Endothelial cell of hepatic sinusoid (primary cell): ENCODE results near the gene BET1L.
"Not testable (repeated sequence)": the region's sequence is repeated elsewhere in the genome, so short reads cannot be mapped to it uniquely, and the experiment has no call there.

Experiments used
- in situ Hi-C: cut with HindIII; loops from 2 replicates; pipeline ENCODE4 v1.10.0; 2017; ENCODE audit warnings: low sequenced_read_pairs

Gene BET1L

DNA sequence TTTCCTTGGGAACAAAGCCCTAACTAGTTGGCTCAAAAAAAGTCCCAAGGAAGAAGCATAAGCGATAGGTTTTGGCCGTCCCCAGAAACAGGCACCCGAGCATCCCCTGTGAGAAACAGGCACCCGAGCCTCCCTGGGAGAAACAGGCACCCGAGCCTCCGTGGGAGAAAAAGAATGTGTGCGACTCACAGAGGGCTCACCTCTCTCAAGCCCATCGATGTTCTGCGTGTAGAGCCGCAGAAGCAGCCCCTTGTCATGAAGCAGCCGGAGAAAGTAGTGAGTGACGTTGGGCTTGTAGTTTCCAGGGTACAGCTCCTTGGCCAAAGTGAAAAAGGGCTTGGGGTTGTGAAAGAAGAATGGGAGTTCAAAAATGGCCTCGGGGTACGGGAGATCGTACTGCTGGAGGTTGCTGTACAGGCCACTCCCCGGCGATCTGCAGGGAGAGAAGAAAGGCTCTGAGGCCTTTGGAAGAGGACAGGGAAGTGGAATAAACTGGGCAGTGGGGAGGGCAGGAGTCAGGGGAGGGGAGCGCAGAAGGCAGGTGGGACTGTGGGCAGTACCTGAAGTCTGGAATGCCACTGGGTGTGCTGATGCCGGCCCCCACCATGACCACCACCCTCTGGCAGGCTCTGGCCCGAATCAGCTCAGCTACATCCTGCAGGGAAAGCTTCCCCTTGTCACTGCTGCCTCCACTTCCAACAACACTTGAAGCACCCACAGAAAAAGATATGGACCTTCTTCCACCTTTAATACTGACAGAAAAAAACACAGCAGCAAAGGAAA, 25.8 kb upstream of the BET1L start:
- in situ Hi-C loops: no loop called here

DNA sequence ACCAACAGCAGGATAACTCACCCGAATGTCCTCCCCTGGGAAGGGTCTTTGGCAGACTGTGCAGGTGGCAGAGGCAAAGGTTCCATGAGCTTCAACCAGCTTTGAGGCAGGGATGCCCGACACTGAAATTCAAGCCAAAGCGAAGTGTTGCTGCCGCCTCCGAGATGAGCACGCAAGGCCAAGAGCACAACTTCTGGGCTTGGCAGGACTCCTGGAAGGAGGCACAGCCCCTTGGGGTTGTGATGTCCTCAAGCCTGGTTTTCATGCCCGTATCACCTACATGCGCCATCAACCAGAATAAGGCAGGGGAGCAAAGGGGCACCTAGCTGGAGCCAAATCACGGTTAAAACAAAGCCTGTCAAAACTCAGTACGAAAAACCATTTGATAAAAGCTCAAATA, 23.2 kb upstream of the BET1L start:
- in situ Hi-C loops: no loop called here

DNA sequence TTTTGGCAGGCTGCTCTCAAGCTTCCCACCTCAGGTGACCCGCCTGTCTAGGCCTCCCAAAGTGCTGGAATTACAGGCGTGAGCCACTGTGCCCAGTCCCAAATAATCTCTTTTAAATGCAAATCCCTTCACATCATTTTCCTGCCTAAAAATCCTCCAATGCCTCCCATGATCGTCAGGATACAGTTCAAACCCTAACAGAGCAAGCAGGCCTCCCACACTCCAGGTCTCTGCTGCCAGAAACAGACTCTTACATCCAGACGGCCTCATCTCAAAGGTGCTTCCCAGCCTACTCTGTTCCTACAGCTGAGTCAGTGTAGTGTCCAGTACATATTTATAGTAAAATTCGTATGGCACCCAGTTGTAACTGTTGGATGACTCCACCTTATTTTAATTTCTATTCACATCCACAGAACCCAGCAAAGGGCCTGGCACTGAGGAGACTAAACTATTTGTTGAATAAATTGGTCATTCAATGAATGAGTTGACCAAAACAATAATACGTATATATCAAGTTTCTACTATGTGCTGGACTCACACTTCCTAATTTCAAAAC, 20.7 kb upstream of the BET1L start:
- in situ Hi-C loops: no loop called here

DNA sequence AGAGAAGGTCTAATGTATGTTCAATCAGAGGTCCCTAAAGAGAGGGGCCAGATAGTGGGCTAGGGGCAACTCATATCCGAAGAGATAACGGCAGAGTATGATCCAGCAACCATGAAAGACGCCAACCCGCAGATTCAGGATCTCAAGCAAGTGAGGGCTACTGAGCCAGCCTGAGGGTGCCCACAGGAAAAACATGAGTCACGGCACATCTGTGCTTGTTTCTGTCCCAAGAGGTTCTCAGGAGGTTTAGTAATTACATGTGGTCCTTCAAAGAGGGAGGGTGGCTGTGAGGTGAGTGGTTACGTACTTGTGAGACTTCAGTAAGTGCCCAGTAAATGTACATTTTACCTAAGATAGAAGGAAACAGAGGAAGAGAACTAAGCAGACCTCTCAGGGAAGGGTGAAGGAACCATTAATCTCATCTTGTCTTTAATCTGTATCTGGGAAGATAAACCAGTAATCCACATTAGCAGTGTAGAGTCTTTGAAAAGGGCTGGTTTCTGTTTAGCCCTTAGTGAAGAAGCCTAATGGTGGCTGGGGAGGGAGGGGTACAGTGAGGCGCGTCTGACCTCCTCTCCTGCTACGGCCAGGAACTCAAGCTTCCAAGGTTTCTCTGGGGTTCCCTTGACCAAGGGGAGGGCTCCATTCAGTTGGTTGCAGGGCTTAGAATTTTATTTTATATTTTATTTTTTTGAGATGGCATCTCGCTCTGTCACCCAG, 18.7 kb upstream of the BET1L start:
- in situ Hi-C loops: no loop called here

DNA sequence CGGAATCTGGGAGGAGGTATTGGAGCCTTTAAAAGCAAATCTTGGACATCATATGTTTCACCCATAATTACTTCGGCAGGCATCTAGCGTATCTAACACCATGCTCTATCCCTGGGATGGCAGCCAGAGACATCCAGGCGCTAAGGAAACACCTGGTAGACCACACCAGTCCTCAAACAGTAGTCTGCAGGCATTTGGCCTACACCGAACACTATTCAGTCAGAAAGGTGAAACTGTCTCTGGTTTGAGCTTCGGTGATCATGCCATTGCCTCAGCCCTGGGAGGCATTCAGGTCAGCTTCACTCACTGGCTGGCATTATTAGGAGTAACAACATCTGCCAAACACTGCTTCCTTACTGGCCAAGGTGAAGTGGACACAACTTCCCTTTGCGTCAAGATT, 17.2 kb upstream of the BET1L start:
- in situ Hi-C loops: no loop called here

DNA sequence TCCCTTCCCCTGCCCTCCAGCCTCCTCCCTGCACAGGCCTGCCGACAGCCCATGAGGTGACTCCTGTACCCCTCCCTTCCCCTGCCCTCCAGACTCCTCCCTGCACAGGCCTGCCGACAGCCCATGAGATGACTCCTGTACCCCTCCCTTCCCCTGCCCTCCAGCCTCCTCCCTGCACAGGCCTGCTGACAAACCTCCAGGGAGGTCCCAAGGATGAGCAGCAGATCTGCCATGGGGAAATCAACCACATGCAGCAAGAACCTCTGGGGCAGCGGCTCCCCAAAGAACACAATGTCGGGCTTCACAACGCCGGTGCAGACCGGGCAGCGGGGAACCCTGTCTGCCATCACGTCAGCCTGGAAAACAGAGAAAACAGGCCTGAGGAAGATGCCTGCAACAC, 16.7 kb upstream of the BET1L start:
- in situ Hi-C loops: no loop called here

DNA sequence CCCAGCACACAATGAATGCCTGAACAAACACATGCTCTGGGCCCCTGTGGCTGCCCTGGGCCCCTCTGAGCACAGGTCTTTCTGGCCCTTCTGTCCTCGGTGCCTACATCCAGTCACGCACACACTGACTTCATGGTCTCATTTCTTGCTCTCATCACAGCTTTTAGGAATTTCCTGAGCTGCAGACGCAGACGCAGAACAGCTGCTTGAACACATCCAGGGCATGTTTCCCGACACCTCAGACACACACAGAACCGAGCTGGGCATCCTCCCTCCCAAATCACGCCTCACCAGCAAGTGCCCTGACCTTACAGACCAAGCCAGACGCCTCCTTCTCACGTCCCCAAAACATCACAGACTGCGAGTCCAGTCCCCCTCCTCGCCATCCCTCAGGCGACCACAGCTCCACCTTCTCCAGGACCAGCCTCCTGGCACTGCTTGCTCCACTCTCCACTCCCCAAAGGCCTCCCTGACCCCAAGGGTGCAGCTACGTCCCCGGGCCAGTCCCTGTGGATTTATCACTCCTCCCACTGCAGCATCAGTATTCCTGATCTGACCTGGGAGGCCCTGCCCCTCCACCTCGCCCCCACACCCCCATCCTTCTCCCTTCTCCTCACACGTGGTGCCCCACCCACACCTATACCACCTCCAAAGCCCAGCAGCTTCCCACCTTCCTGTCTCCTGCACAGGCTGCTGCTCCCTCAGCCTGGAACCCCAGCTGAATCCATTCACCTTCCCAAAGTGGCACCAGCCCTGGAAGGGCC, 16.0 kb upstream of the BET1L start:
- in situ Hi-C loops: no loop called here

DNA sequence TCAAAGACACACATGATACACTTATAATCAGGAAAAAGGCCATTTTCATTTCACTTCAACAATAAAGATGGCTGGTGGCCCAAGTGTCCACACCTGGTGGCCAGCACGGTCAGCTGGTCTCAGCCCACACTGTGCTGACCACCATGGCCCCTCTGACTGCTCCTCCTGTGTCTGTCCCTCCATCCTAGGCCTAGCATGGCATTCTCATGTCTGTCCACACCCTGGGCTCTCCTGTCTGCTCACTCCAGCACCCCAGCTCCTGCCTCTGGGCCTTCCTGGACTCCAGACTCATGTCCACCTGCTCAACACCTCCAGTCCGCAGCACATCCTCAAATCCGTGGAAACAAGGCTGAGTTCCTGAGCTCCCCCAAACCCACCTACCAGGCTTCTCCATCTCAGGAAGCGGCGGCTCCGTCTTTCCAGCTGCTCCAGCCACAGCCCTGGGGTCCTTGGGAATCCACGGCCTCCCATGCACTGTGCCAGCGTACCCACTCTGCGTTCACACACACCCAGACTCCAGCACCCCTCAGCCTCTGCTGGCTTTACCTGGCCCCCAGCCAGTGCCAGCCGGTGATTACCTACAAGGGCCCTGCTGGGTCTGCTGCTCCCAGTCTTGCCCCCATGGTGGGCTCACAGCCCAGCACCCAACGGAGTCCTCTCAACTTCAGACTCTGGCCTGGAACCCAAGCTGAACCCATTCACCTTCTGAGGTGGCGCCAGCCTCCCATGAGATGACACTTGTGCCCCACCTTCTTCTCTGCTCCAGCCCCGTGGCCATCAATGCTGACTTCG, 15.0 kb upstream of the BET1L start:
- in situ Hi-C loops: no loop called here

DNA sequence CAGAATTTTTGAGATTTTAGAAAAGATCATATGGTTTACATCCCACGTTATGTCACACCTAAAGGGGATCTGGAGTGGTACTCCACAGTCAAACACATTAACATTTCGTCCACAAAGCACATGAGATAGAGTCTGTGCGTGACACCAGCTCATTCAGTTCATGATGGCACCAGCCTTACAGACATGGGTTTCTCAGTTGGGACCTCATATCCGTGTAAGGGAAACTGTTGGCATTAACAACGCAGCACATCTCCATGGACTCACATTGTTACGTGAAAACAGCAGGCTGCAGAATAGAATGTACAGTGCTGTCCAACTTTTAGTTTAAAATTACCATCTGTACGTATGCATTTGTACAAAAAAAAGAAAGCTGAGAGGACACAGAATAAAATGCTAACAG, 14.3 kb upstream of the BET1L start:
- in situ Hi-C loops: no loop called here

DNA sequence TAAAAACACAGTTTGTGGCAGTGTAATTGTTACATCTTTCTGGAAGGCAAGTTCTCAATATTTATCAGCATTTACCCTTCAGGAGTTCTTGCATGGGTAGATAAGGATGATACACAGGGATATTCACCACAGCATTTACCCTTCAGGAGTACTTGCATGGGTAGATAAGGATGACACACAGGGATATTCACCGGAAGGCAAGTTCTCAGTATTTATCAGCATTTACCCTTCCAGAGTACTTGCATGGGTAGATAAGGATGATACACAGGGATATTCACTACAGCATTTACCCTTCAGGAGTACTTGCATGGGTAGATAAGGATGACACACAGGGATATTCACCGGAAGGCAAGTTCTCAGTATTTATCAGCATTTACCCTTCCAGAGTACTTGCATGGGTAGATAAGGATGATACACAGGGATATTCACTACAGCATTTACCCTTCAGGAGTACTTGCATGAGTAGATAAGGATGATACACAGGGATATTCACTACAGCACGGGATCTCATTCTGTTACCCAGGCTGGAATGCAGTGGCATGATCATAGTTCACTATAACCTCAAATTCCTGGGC, 13.5 kb upstream of the BET1L start:
- in situ Hi-C loops: not testable (repeated sequence)

DNA sequence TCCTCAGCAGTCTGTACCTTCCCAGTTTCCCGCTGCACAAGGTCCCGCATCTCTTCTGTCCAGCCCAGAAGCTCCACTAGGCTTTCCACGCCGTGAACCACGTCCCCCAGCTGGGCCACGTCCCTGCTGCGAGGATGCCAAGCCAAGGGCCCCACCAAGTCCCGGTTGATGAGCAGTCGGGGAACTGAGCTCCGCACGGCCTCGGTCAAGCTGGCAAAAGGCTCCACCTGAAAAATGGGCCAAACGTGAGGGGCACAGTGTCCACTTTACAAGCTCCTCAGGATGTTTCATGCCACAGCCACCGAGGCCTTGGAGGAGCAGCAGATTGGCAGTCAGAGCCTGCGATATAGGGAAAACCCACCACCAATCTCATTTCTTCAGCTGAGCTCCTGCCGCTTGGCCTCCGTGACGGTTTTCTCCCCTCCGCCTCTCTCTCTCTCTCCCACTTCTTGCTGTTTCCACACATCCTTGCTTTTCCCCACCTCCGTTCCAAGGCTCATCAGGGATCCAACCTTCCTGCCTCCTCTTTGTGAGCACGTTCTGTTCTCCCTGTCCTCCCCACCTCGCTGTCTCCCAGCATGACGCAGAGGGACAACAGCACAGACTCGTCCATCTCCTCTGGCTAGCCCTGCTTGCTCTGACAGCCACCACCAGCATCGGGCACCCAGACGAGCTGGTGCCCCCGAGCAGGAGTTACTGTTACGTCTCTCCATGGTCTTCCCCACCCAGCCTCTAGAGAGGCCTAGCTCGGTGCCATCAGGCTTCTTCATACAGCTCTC, 11.8 kb upstream of the BET1L start:
- in situ Hi-C loops: no loop called here

DNA sequence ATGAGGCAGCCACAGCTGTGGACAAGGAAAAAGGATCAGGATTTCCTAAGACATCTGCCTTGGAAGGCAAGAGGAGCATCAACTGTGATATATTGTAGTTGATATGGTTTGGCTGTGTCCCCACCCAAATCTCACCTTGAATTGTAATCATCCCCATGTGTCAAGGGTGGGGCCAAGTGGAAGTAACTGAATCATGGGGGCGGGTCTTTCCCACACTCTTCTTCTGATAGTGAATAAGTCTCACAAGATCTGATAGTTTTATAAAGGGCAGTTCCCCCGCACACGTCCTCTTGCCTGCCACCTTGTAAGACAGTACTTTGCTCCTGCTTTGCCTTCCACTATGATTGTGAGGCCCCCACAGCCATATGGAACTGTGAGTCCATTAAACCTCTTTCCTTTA, 10.5 kb upstream of the BET1L start:
- in situ Hi-C loops: no loop called here

DNA sequence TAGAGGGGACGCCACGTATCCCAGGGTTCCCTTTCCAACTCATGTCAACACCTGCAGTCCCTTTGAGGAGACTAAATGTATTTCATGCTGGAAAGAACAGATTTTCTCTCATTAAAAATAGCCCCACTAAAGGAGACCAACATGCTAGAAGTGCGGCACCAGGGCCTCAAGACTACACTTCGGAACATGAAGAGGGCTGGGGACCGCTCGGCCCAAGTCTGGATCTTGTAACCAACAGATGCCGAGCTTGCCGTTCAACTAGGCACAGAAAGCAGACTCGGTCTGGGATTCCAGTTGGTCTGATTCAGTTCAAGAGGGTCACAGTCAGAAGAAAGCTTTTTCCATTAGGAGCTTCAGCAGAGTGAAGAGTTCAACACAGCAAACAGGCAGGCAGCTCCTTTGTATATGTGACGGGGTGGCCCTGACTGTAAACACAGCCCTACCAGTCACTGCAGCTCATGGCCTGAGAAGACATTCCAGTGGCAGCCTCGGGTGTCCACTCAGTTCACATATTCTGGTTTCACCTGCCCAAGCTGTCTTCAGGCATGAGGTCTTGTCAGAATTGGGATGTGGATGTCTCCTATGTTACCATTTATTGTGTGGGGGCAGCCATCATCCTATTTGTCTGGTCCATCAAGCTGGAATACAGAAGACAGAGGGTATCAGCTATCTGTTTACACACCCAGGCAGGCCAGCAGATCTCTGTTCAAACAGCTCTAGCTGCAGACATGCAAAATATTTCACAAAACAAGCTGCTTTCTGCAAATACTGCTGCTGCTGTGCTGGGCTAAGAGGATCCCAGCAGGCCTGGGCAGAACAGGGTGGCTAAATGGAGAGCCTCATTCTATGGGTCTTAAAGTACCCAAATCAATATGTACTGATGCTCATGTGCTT, 9.1 kb upstream of the BET1L start:
- in situ Hi-C loops: no loop called here

DNA sequence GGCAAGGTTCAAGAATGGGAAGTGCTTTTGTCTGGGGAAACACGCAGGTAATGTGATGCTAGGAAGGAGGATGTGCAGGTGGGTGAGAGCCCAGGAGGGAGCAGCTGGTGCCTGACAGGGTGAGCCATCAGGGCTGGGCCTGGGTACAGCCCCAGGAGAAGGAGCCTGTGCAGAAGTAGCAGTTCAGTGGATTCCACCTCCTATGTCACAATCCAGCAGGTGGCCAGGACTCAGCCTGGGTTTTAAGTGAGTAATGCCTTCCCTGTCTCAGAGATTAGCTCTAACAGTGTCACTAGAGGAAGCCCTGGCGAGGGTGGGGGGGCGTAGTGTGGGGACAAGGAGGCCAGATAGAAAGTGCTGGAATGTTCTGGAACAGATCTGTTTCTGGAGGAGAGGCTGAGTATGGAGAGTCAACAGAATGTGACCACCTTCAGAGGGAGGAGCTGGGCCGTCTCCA, 8.4 kb upstream of the BET1L start:
- in situ Hi-C loops: no loop called here

DNA sequence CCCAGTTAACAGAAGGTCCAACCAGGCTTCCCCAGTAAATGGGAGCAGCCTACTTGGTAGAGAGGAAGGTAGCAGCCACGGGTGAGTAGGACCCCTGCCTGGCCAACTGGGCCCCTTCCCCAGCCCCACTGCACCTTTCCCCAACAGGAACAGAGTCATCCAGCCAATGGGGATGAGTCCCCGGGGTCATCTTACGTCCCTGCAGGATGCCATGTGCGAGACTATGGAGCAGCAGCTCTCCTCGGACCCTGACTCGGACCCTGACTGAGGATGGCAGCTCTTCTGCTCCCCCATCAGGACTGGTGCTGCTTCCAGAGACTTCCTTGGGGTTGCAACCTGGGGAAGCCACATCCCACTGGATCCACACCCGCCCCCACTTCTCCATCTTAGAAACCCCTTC, 6.9 kb upstream of the BET1L start:
- in situ Hi-C loops: no loop called here

DNA sequence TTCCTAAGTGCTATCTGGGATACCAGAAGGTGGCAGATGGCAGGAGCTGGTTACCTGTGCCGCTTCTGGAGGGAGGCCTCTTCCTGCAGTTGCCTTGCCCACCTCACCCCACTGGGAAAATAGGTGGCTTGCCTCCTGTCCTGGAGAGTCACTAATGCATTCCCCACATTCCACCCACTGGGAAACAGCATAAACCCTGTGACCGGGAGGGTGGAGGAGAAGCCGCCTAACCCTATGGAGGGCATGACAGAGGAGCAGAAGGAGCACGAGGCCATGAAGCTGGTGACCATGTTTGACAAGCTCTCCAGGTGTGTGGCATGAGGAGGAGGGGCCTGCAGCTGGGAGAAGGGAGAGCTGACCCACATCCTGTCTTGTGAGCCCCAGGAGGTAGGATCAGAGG, 5.9 kb upstream of the BET1L start:
- in situ Hi-C loops: no loop called here

DNA sequence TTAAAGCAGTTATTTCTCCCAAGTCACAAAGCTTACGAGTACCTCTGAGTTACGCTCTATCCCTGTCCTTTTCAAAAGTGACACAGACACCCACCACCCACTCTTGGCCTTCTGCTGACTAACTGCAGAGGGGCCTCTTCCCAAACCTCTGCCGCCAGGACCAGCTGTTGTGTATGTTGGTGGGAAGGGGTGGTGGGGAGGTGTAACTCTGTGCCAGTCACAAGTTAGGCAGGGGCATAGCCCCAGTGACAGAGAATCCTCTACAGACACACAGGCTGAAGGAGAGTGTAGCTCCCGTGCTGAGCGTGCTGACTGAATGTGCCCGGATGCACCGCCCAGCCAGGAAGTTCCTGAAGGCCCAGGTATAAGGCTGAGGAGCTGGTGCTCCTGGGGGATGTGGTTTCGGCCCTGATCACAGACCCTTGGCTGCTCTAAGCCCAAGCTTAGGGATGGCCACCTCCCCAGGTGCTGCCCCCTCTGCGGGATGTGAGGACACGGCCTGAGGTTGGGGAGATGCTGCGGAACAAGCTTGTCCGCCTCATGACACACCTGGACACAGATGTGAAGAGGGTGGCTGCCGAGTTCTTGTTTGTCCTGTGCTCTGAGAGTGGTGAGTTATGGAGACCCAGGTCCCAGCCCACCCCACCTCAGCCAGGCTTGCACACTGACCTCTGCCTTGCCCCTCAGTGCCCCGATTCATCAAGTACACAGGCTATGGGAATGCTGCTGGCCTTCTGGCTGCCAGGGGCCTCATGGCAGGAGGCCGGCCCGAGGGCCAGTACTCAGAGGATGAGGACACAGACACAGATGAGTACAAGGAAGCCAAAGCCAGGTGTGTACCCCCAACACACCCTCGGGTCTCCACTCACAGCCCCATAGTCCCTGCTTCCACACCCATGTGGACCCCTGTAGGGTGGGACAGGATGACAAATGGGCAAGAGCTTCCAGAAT, 5.2 kb upstream of the BET1L start:
- in situ Hi-C loops: no loop called here
